Suprapubic skin (tissue), 4 donors: ENCODE data around the gene SKIC8. TPM values are rescaled to one million over a fixed set of nuclear protein-coding genes. Genes with fewer than 3 reads are reported as not detected.

Source experiments
- DNase-seq, 2 donors: peaks; one replicate each; pipeline ENCODE4 v3.0.0-alpha.2; 2019; ENCODE audit warnings: low spot score in 2 of 2
- H3K27ac ChIP-seq: fragments of 200-600 bp; sonication (generic); one replicate; pipeline ENCODE4 v1.5.1; 2019
- H3K27me3 ChIP-seq: fragments of 200-600 bp; sonication (generic); one replicate; pipeline ENCODE4 v1.5.1; 2019
- H3K36me3 ChIP-seq: fragments of 200-600 bp; sonication (generic); one replicate; pipeline ENCODE4 v1.5.1; 2019
- H3K4me1 ChIP-seq: fragments of 200-600 bp; sonication (generic); one replicate; pipeline ENCODE4 v1.5.1; 2019
- H3K4me3 ChIP-seq: fragments of 200-600 bp; sonication (generic); one replicate; pipeline ENCODE4 v1.5.1; 2019; ENCODE audit warnings: mild to moderate bottlenecking
- H3K9me3 ChIP-seq: fragments of 200-600 bp; sonication (generic); one replicate; pipeline ENCODE4 v1.5.1; 2019
- EP300 ChIP-seq: sonication (generic); formaldehyde crosslinking; IDR thresholded peaks from one replicate; pipeline ENCODE4 v1.6.1; 2017; ENCODE audit warnings: antibody characterized with exemption
- POLR2A ChIP-seq, 2 donors: fragments of 450-650 bp; IDR thresholded peaks; one replicate each; pipeline ENCODE4 v1.6.1; 2017; ENCODE audit warnings: antibody characterized with exemption in 2 of 2, mild to moderate bottlenecking in 2 of 2, moderate library complexity in 2 of 2
- POLR2AphosphoS5 ChIP-seq, 3 donors: sonication (generic); formaldehyde crosslinking; IDR thresholded peaks; one replicate each; pipeline ENCODE4 v1.6.1; 2017; ENCODE audit warnings: antibody characterized with exemption in 3 of 3
- WGBS: methylation state at CpG from one replicate; pipeline ENCODE4 v1.1.5; 2018; 5-methylcytosine and 5-hydroxymethylcytosine counted together
- total RNA-seq, 4 donors: library from RNA; depleted of rRNA; stranded (reverse); fragments of >200 nt; gene quantifications; one replicate each; pipeline ENCODE4 v1.1.0, GENCODE V29; 2016
- TF ChIP-seq, protein P1 (sequence below), 2 donors: fragments of 200-600 bp in 1 of 2; fragments of 450-650 bp in 1 of 2; sonication (generic) in 1 of 2; IDR thresholded peaks; one replicate each; pipeline ENCODE4 v1.5.1; 2016 to 2019; ENCODE audit warnings: antibody characterized with exemption in 2 of 2, mild to moderate bottlenecking in 1 of 2, moderate library complexity in 1 of 2

SKIC8 gene
- total RNA-seq, 4 donors from 2014 or later, result 42.9 to 69.9 (median 56.2) TPM

DNA sequence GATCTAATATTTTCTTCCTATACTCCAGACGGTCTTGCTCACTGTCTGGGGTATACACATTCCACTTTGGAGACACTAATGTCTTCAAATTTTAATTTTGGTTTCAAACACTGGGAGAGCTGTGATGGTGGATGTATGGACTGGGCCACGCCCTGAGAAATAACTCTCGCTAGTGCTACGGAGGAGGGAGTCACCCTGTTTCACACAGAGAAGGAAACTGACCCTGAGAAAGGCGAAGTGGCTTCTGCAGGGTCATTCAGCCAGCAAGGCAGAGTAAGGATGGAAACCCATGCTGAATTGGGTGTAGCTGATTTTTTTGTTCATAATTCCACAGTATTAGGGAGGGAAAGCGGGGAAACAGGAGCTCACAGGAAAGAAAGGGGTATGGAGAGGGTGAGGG is 8.6 kb upstream of the SKIC8 start:
- no peak for DNase-seq
- H3K27ac ChIP-seq, result no peak overlapping the region
- TF ChIP-seq EP300 (no peak), POLR2A (IDR thresholded peaks at IDR 0.05) (no peak), POLR2AphosphoS5 (IDR thresholded peaks at IDR 0.05) (no peak)
- TF ChIP-seq, protein P1, sequence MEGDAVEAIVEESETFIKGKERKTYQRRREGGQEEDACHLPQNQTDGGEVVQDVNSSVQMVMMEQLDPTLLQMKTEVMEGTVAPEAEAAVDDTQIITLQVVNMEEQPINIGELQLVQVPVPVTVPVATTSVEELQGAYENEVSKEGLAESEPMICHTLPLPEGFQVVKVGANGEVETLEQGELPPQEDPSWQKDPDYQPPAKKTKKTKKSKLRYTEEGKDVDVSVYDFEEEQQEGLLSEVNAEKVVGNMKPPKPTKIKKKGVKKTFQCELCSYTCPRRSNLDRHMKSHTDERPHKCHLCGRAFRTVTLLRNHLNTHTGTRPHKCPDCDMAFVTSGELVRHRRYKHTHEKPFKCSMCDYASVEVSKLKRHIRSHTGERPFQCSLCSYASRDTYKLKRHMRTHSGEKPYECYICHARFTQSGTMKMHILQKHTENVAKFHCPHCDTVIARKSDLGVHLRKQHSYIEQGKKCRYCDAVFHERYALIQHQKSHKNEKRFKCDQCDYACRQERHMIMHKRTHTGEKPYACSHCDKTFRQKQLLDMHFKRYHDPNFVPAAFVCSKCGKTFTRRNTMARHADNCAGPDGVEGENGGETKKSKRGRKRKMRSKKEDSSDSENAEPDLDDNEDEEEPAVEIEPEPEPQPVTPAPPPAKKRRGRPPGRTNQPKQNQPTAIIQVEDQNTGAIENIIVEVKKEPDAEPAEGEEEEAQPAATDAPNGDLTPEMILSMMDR (IDR thresholded peaks at IDR 0.05), result no peak
- H3K4me1 ChIP-seq, result peaks cover 11% of the 10 kb centered on the region
- no peaks in the 10 kb centered on the region for H3K9me3 ChIP-seq
- H3K27me3 ChIP-seq, result no peaks in the 10 kb centered on the region
- WGBS, result 49% methylated on average over 6 of the region's 6 CpGs
- H3K4me3 ChIP-seq, result no peak overlapping the region
- H3K36me3 ChIP-seq, result no peaks in the 10 kb centered on the region

DNA sequence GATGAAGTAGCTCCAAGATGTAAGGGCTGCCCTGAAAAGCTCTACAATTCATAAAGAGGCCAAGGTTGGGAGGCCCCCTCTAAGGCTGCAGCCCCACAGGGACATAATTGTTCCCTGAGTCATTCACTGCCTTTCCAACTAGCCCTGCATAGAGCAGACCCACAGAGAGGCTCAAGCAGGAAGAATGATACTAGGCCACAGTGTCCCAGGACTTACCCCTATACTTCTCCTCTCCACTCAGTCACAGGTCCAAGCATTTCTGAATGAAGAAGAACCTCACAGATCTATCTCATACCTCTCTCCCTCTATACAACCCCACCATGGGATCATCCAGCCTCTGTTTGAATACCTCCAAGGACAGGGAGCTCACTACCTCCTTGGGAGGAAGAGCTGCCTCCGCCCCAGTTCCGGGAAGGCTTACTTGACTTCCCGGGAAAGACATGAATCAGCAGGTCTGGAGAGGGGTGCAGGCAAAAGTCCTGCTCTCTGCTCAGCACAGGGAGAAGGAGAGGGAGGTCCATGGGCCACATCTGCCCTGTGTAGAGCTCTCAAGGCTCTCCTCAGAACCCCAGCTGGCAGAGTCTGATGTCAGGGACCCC is 6.9 kb upstream of the SKIC8 start:
- TF ChIP-seq POLR2A (IDR thresholded peaks at IDR 0.05) (no peak), POLR2AphosphoS5 (IDR thresholded peaks at IDR 0.05) (no peak), EP300 (no peak)
- TF ChIP-seq, protein P1 (IDR thresholded peaks at IDR 0.05), result no peak
- H3K27me3 ChIP-seq, result no peaks in the 10 kb centered on the region
- 65% methylated on average over 3 of the region's 3 CpGs for WGBS
- H3K27ac ChIP-seq, result peak overlapping the region; percentile 6
- DNase-seq, result no peak
- H3K4me1 ChIP-seq, result peaks cover 22% of the 10 kb centered on the region
- H3K9me3 ChIP-seq, result no peaks in the 10 kb centered on the region
- H3K4me3 ChIP-seq, result no peak overlapping the region
- no peaks in the 10 kb centered on the region for H3K36me3 ChIP-seq

DNA sequence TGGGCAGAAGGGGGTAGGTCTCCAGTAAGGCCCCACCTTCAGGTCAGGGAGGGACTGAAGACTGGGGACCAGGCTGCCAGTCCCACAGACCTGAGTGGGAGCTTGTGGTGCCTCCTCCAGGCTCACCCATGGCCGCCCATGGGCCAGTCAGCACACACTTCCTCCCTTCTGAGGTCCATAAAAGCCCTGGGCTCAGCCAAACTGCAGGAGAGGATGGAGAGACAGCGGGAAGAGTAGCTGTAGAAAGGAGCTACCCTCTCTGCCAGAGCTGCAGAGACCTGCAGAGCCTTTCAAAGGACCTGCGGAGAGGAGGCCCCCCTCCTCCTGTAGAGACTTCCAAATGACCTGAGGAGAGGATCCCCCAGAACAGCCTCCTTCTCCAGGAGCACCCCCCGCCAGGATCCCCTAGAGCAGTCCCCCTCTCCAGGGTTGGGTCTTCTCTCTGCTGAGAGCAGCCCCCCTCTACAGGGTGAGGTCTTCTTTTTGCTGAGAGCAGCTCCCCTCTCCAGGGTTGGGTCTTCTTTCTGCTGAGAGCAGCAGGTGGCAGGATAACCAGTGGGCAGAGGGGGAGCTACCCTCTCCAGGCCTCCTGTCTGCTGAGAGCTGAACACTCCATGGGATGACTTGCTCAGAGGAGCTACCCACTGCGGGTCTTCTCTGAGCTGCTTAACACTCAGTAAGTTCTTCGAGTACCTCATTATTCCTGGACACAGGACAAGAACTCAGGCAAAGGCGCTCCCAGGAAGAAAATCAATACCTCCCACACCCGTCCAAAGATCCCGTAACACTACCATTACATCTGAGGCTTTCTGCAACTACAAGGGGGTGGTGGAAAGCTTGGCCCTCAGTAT is 5.0 kb upstream of the SKIC8 start:
- TF ChIP-seq POLR2AphosphoS5 (IDR thresholded peaks at IDR 0.05) (no peak), POLR2A (IDR thresholded peaks at IDR 0.05) (no peak)
- TF ChIP-seq, protein P1 (IDR thresholded peaks at IDR 0.05), result no peak
- Histone ChIP-seq H3K27me3 (no peaks in the 10 kb centered on the region), H3K27ac (no peak overlapping the region), H3K4me3 (no peak overlapping the region), H3K9me3 (no peaks in the 10 kb centered on the region), H3K36me3 (no peaks in the 10 kb centered on the region), H3K4me1 (peaks cover 30% of the 10 kb centered on the region)
- no peak for DNase-seq
- WGBS, result 80% methylated on average over 9 of the region's 9 CpGs

DNA sequence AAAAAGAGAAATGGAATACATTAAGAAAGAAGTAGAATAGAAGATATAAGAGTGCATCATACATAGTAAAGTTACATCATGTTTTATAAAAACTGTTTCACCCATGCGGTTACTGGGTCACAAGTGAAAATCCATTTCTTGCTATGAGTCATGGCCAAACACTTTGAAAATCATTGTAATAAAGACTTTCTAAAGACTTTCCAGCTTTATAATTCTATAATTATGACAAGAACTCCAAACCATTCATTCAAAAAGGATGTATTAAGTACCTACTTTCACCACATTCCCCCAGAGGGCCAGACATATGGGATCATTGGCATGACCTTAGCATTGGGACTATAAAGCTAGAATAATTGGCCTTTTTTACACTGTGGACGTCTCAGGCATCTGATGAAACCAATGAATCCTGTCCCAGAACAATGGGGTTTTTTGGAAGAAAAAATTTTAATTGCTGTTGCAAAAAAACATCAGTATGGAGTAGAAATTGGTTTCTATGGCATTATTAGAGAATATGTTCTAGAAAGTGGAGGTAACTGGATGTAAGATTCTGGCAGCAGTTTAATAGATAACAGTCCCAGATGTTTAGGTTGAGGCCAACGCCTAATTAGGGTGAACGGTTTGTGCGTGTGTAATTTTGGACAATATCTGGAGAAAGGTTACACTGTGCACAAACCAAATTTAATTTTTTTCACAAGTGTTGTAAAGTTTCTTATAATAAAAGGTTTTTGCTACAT is 3.3 kb upstream of the SKIC8 start:
- H3K27ac ChIP-seq, result no peak overlapping the region
- H3K9me3 ChIP-seq, result no peaks in the 10 kb centered on the region
- no peaks in the 10 kb centered on the region for H3K27me3 ChIP-seq
- H3K36me3 ChIP-seq, result no peaks in the 10 kb centered on the region
- H3K4me1 ChIP-seq, result peaks cover 36% of the 10 kb centered on the region
- no peak for DNase-seq
- H3K4me3 ChIP-seq, result no peak overlapping the region
- WGBS, result 61% methylated on average over 5 of the region's 5 CpGs
- TF ChIP-seq, protein P1 (IDR thresholded peaks at IDR 0.05), result no peak
- TF ChIP-seq EP300, result no peak
- no peak for TF ChIP-seq POLR2A (IDR thresholded peaks at IDR 0.05)
- no peak for TF ChIP-seq POLR2AphosphoS5 (IDR thresholded peaks at IDR 0.05)

DNA sequence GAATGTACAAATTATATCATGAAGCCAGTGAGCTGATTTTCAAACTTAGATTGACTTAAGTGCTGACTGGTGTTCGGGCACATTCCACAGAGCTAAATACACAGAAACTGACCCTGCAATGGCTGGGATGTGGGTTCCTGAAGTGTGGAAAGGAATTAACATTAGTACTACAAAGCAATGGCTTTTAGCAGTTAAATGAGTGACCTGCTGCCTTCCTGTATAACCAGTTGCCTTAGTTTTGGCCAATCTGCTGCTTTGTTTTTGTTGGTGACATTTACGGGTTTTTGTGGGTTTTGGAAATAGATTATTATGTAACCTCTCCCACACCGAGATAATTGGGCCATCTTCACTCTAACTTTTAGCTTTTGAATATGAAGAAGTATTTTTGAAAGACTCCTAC is 2.4 kb upstream of the SKIC8 start:
- TF ChIP-seq POLR2AphosphoS5 (IDR thresholded peaks at IDR 0.05), result no peak
- no peak for TF ChIP-seq EP300
- no peak for TF ChIP-seq POLR2A (IDR thresholded peaks at IDR 0.05)
- TF ChIP-seq, protein P1 (IDR thresholded peaks at IDR 0.05), result no peak
- Histone ChIP-seq H3K36me3 (no peaks in the 10 kb centered on the region), H3K4me3 (no peak overlapping the region), H3K4me1 (peaks cover 39% of the 10 kb centered on the region), H3K27ac (no peak overlapping the region), H3K9me3 (no peaks in the 10 kb centered on the region), H3K27me3 (no peaks in the 10 kb centered on the region)
- 32% methylated on average over 3 of the region's 3 CpGs for WGBS
- DNase-seq, result no peak
